ENCODE results near the gene ARL15.

The ARL15 gene

DNA sequence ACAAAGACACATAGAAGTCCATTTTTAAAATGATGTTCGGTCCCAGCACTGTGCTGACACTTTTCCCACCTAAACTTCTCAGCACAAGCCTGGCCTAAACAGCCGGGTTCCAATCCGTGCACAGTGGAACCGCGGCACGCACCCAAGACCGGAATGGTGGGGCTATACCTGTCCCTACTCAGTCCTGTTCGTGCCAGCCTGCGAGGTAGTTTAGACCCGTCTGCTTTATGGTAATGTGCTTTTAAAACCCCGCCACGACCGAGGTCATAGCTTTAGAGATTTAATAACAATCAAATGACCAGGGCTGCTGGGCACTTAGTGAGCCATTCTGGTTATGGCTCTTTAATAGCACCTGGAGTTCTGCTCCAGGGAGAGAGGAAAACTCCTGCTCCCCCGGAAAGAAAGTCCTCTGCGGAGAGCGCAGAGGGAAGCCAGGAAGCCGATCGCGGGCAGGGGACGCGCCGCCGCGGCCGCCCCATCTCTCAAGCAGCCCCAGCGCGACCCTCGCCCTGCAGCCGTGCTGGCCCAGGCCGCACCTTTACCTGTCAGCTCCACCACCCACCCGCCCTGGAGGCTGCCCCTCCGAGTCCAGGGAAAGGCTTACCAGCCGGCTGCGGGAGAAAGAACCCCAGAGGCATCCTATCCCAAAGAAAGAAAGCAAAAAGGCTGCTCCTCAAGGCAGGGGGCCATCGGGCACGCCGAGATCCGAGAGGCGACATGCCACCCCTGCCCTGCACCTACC, 511 bp downstream of the ARL15 start:
- H3K9me3 ChIP-seq (ENCODE audit: control insufficient read depth, low read length), result no peaks in the 10 kb centered on the region
- H3K4me1 ChIP-seq (ENCODE audit: control insufficient read depth, insufficient read depth, low read length), result peaks cover 9% of the 10 kb centered on the region
- no peaks in the 10 kb centered on the region for H3K27me3 ChIP-seq (ENCODE audit: control insufficient read depth, insufficient read depth, low read length)
- peak overlapping the region; percentile 94 for H3K9ac ChIP-seq (ENCODE audit: low read length)
- H3K36me3 ChIP-seq (ENCODE audit: control insufficient read depth, insufficient read depth, low read length), result no peaks in the 10 kb centered on the region
- H3K4me3 ChIP-seq (ENCODE audit: low read length), result peak overlapping the region; percentile 78

DNA sequence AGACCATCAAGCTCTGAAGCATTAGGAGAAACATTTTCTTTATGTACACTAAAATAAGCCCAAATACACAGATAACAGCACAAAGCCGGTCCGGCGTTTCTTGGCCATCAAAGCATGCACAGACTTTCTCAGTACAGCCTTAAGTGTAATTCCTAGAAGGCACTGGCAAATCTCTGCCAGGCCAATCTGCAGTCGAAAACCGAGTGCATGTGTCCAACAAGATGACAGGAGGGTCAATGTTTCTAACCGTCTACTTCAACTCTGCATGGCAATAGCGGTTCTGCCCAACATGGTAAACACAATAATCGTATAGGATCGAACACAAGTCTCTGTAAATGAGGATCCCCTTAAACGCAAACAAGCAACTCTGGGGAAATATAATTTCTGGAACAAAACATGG, 1.1 kb downstream of the ARL15 start:
- Histone ChIP-seq H3K4me3 (ENCODE audit: low read length) (peak overlapping the region; percentile 78), H3K4me1 (ENCODE audit: control insufficient read depth, insufficient read depth, low read length) (peaks cover 9% of the 10 kb centered on the region), H3K9me3 (ENCODE audit: control insufficient read depth, low read length) (no peaks in the 10 kb centered on the region), H3K9ac (ENCODE audit: low read length) (peak overlapping the region; percentile 94), H3K36me3 (ENCODE audit: control insufficient read depth, insufficient read depth, low read length) (no peaks in the 10 kb centered on the region), H3K27me3 (ENCODE audit: control insufficient read depth, insufficient read depth, low read length) (no peaks in the 10 kb centered on the region)

DNA sequence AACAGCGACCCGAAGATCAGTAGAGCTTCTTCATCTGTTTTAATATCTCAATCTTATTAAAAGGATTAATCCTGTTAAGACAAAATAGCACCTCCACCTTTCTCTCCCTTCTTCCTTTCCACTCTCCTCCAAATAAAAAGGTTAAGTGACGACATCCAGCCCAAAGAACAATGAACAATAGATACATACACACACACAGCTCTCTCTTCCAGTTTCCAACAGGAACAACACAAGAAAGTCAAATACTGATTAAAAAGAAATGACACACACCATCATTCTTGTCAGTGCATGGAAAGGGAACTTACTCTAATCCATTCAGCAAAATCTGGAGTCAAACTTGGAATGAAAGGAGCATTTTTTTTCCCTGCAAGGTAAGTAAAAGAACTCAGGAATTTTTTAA, 2.8 kb downstream of the ARL15 start:
- Histone ChIP-seq H3K9me3 (ENCODE audit: control insufficient read depth, low read length) (no peaks in the 10 kb centered on the region), H3K27me3 (ENCODE audit: control insufficient read depth, insufficient read depth, low read length) (no peaks in the 10 kb centered on the region), H3K36me3 (ENCODE audit: control insufficient read depth, insufficient read depth, low read length) (no peaks in the 10 kb centered on the region), H3K4me1 (ENCODE audit: control insufficient read depth, insufficient read depth, low read length) (peaks cover 9% of the 10 kb centered on the region), H3K4me3 (ENCODE audit: low read length) (no peak overlapping the region), H3K9ac (ENCODE audit: low read length) (no peak overlapping the region)

DNA sequence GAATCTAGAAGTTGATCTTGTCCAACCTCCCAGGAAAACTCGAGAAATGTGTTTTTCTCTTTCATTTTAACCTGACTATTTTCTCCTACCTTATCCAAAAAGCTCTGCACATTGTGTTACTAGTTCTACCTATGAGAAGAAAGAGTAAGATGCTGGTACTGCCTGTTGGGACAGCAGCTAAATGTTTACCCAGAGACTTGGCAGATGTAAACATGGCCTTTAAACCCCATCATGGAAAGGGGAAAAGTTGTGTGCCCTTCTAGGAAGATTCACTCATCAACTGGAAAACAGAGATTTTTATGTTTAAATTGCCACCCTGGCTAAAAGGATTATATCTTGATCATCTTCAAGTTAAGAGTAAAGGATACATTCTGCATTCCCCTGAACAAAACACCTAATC, 3.5 kb downstream of the ARL15 start:
- Histone ChIP-seq H3K27me3 (ENCODE audit: control insufficient read depth, insufficient read depth, low read length) (no peaks in the 10 kb centered on the region), H3K36me3 (ENCODE audit: control insufficient read depth, insufficient read depth, low read length) (no peaks in the 10 kb centered on the region), H3K4me1 (ENCODE audit: control insufficient read depth, insufficient read depth, low read length) (peaks cover 14% of the 10 kb centered on the region), H3K9ac (ENCODE audit: low read length) (no peak overlapping the region), H3K9me3 (ENCODE audit: control insufficient read depth, low read length) (no peaks in the 10 kb centered on the region), H3K4me3 (ENCODE audit: low read length) (no peak overlapping the region)

DNA sequence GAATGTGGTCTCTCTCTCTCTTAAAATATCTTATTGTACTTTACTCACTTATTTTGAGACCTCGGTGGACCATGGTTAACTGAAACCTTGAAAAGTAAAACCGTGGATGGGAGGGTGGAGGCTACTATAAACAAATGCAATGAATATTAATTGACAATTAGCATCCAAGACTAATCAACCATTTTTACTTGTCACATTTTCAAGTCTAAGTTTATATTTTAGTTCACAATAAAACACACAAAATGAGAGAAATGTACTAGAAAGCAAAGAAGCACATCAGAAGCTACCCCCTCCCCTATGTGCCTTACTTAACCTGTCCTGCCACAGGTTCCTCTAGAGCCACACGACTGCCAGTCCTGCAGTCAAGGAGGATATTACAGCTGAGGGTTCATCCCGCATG, 4.6 kb downstream of the ARL15 start:
- H3K27me3 ChIP-seq (ENCODE audit: control insufficient read depth, insufficient read depth, low read length), result no peaks in the 10 kb centered on the region
- H3K36me3 ChIP-seq (ENCODE audit: control insufficient read depth, insufficient read depth, low read length), result no peaks in the 10 kb centered on the region
- peaks cover 25% of the 10 kb centered on the region for H3K4me1 ChIP-seq (ENCODE audit: control insufficient read depth, insufficient read depth, low read length)
- H3K9ac ChIP-seq (ENCODE audit: low read length), result no peak overlapping the region
- no peaks in the 10 kb centered on the region for H3K9me3 ChIP-seq (ENCODE audit: control insufficient read depth, low read length)
- H3K4me3 ChIP-seq (ENCODE audit: low read length), result no peak overlapping the region

DNA sequence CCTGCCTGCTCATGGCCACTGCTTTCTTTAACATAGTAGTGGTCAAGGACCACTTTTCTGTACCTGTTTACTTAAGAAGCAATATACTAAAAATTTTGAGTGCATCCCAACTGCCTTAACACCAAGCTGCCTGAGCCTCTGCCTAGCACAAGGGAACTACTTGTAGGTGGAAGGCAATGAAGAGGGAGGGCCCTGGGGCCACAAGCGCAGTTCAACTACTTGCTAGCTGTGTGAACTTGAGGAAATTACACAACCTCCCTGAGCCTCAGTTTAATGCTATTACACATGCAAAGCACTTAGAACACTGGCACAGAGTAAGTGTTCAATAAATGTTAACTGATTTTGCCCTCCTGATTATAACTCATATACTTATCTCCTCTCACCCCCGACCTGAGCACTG, 6.3 kb downstream of the ARL15 start:
- Histone ChIP-seq H3K27me3 (ENCODE audit: control insufficient read depth, insufficient read depth, low read length) (no peaks in the 10 kb centered on the region), H3K4me1 (ENCODE audit: control insufficient read depth, insufficient read depth, low read length) (peaks cover 25% of the 10 kb centered on the region), H3K4me3 (ENCODE audit: low read length) (no peak overlapping the region), H3K9ac (ENCODE audit: low read length) (no peak overlapping the region), H3K9me3 (ENCODE audit: control insufficient read depth, low read length) (no peaks in the 10 kb centered on the region), H3K36me3 (ENCODE audit: control insufficient read depth, insufficient read depth, low read length) (no peaks in the 10 kb centered on the region)

DNA sequence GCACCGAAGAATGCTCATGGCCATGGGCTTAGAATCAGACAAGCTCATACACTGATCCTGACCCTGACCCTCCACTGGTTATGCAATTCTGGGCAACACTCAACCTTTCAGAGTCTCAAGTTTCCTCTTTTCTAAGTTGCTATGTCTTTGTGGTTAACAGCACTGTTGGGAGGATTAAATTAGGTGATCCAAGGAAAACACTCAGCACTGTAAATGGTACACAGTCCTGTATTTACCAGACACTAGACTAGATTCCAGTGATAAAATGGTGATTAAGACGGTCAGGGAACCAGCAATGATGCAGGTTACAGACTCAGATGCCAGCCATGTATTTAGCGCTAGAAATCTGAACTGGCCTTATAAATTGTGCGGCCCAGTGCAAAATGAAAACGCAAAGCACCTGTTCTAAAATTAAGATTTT, 8.1 kb downstream of the ARL15 start:
- Histone ChIP-seq H3K4me3 (ENCODE audit: low read length) (no peak overlapping the region), H3K4me1 (ENCODE audit: control insufficient read depth, insufficient read depth, low read length) (peaks cover 25% of the 10 kb centered on the region), H3K36me3 (ENCODE audit: control insufficient read depth, insufficient read depth, low read length) (no peaks in the 10 kb centered on the region), H3K9ac (ENCODE audit: low read length) (no peak overlapping the region), H3K27me3 (ENCODE audit: control insufficient read depth, insufficient read depth, low read length) (no peaks in the 10 kb centered on the region), H3K9me3 (ENCODE audit: control insufficient read depth, low read length) (no peaks in the 10 kb centered on the region)

DNA sequence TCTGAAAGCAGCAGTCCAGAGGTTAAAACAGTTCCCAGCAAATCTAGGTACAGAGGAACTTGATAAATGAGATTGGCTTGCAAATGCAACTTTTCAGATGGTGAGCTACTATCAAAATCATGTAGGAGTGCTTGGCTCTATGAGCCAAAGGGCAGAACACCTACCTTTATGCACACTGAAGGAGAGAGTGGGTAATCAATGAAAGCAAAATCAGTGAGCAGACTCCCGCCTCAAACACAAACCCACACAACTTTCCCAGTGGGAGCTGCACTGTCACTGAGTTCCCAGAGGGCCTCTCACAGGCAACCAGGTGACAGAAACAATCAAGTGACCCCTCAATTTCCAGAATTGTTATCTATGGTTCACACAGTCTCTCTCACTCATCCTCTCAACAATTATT, 8.5 kb downstream of the ARL15 start:
- Histone ChIP-seq H3K9ac (ENCODE audit: low read length) (no peak overlapping the region), H3K36me3 (ENCODE audit: control insufficient read depth, insufficient read depth, low read length) (no peaks in the 10 kb centered on the region), H3K4me3 (ENCODE audit: low read length) (no peak overlapping the region), H3K9me3 (ENCODE audit: control insufficient read depth, low read length) (no peaks in the 10 kb centered on the region), H3K27me3 (ENCODE audit: control insufficient read depth, insufficient read depth, low read length) (no peaks in the 10 kb centered on the region), H3K4me1 (ENCODE audit: control insufficient read depth, insufficient read depth, low read length) (peaks cover 25% of the 10 kb centered on the region)

DNA sequence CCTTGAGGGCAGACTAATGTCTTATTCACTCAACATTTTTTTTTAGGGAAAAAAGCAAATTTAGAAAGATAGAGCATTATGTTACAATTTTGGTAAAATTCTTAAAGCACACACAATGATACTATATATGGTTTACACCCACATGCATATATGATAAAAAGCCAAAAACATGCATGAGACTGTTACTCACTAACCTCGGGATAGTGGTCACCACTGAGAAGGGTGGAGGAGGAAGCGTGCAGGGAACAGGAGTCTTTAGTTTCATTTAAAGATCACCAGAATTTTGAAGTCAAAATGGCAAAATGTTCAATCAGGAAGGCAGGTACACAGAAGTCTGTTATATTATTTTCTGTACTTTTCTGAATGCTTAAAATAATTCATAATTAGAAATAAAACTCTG, 9.2 kb downstream of the ARL15 start:
- Histone ChIP-seq H3K9me3 (ENCODE audit: control insufficient read depth, low read length) (no peaks in the 10 kb centered on the region), H3K4me1 (ENCODE audit: control insufficient read depth, insufficient read depth, low read length) (peaks cover 27% of the 10 kb centered on the region), H3K36me3 (ENCODE audit: control insufficient read depth, insufficient read depth, low read length) (no peaks in the 10 kb centered on the region), H3K4me3 (ENCODE audit: low read length) (no peak overlapping the region), H3K27me3 (ENCODE audit: control insufficient read depth, insufficient read depth, low read length) (no peaks in the 10 kb centered on the region), H3K9ac (ENCODE audit: low read length) (no peak overlapping the region)

DNA sequence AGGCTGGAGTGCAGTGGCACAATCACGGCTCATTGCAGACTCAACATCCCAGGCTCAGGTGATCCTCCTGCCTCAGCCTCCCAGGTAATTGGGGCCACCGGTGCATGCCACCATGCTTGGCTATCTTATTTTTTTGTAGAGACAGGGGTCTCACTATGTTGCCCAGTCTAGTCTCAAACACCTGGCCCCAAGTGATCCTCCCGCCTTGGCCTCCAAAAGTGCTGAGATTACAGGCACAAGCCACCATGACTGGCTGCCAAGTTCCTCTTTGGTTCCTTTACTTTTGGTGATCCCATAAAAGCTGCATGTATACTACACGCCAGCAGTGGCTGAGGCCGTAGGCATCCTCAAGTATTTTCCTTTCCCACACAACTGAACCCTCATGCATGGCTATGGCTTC, 11.4 kb downstream of the ARL15 start:
- Histone ChIP-seq H3K27me3 (ENCODE audit: control insufficient read depth, insufficient read depth, low read length) (no peaks in the 10 kb centered on the region), H3K9ac (ENCODE audit: low read length) (no peak overlapping the region), H3K4me1 (ENCODE audit: control insufficient read depth, insufficient read depth, low read length) (peaks cover 34% of the 10 kb centered on the region), H3K36me3 (ENCODE audit: control insufficient read depth, insufficient read depth, low read length) (no peaks in the 10 kb centered on the region), H3K4me3 (ENCODE audit: low read length) (no peak overlapping the region), H3K9me3 (ENCODE audit: control insufficient read depth, low read length) (no peaks in the 10 kb centered on the region)

DNA sequence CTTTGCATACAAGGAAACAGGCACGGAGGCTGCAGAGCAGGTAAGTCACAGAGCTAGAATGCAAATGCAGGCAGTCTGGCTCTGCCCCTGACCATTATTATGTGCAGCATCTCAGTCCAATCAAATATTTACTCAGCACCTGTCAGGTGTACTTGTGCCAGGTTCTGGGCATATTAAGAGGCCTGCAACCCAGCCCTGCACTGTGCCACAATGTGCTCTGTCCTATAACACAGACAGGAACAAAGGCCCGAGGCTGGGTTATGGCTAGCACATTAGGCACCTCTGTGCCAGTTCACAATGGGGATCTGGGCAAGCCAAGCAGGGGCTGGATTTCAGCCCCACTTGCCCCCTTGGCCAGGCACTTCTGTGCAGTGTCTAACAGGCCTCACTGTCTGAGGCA, 14.0 kb downstream of the ARL15 start:
- Histone ChIP-seq H3K4me1 (ENCODE audit: control insufficient read depth, insufficient read depth, low read length) (peaks cover 24% of the 10 kb centered on the region), H3K9me3 (ENCODE audit: control insufficient read depth, low read length) (no peaks in the 10 kb centered on the region), H3K9ac (ENCODE audit: low read length) (no peak overlapping the region), H3K36me3 (ENCODE audit: control insufficient read depth, insufficient read depth, low read length) (no peaks in the 10 kb centered on the region), H3K4me3 (ENCODE audit: low read length) (no peak overlapping the region), H3K27me3 (ENCODE audit: control insufficient read depth, insufficient read depth, low read length) (no peaks in the 10 kb centered on the region)

DNA sequence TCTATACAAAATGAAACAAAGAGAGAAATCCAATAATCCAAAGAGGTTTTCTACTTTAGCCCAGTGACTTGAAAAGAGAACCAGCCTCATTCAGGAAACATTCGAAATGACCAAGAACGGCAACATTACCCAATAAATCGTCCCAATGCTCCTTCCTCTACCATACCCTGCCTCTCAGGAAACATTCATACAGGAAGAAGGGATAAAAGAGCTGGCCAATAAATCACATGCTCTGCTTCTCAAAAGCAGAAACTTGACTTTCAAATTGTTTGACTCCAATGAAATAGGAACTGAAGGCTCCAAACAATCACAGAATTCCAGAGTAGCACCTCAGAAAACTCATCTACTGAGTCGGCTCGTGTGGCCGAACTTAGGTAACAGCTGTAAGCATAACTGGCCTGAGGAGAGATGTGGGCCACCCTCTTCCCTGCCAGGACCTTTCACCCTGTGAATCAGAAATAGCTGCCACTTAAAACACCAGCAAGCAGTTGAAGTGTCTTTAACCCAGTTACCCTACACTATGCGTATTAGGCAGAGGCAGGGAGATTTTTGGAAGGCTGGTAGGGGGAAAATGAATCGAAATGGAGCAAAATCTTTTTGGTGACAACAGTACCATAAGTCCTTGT, 14.6 kb downstream of the ARL15 start:
- Histone ChIP-seq H3K36me3 (ENCODE audit: control insufficient read depth, insufficient read depth, low read length) (no peaks in the 10 kb centered on the region), H3K4me3 (ENCODE audit: low read length) (no peak overlapping the region), H3K9ac (ENCODE audit: low read length) (peak overlapping the region; percentile 16), H3K9me3 (ENCODE audit: control insufficient read depth, low read length) (no peaks in the 10 kb centered on the region), H3K27me3 (ENCODE audit: control insufficient read depth, insufficient read depth, low read length) (no peaks in the 10 kb centered on the region), H3K4me1 (ENCODE audit: control insufficient read depth, insufficient read depth, low read length) (peaks cover 18% of the 10 kb centered on the region)

All from mucosa of stomach (tissue), 1 donor.